HepG2 (cell line): Measurements from ENCODE around the gene SLC39A1. TPM values are rescaled to one million over a fixed set of nuclear protein-coding genes. Genes with fewer than 3 reads are reported as not detected.
A peak's percentile ranks its signal among the peaks of the same experiment; 100 is the strongest.

Source experiments
- ATAC-seq: fragments of 200-7000 bp; cut with Tn5 transposase; 3 replicates; pipeline ENCODE4 v1.9.1; 2020; ENCODE audit warnings: mild to moderate bottlenecking, moderate library complexity
- BruUV-seq: library from RNA; stranded (reverse); fragments of 400-500 nt; replicated peaks from 2 replicates; lab custom pipeline; 2021; lab: Mats Ljungman, UMichigan
- CTCF ChIA-PET: fragments of 300-600 bp; formaldehyde crosslinking; extraction: SDS; loops from one replicate; lab custom pipeline; 2021; ENCODE audit warnings: low total read pairs, inconsistent platforms, low intra/inter-chr PET ratio; lab: Yijun Ruan, JAX
- POLR2A ChIA-PET: fragments of 350-600 bp; sonication (Branson Sonifier 250); formaldehyde crosslinking; loops from one replicate; lab custom pipeline; 2020; ENCODE audit warnings: antibody characterized with exemption, inconsistent platforms; lab: Yijun Ruan, JAX
- DNase-seq: peaks from one replicate; pipeline ENCODE4 v3.0.0-alpha.2; 2015; ENCODE audit warnings: low spot score
- FAIRE-seq: peaks from 3 replicates; lab custom pipeline; 2011; peaks lifted over from hg19 to GRCh38; lab: Jason Lieb, UNC
- H2AFZ ChIP-seq: one replicate; pipeline ENCODE4 v1.6.1; 2011; ENCODE audit warnings: low read length, inconsistent platforms
- H3K27ac ChIP-seq: fragments of 300-600 bp; 3 replicates; pipeline ENCODE4 v1.8.0; 2011; ENCODE audit warnings: mixed run types, mild to moderate bottlenecking, mixed read lengths, low read length, inconsistent platforms; ENCODE audit not compliant: insufficient read depth; ENCODE audit errors: extremely low read length
- H3K27me3 ChIP-seq, 2 experiments: fragments of 200-600 bp in 1 of 2; 2 replicates in 1 of 2; 3 replicates in 1 of 2; pipeline versions ENCODE4 v1.6.0 to v1.8.0; 2011; ENCODE audit warnings: low read length in 2 of 2, mild to moderate bottlenecking in 2 of 2, moderate library complexity in 2 of 2, inconsistent platforms in 1 of 2; ENCODE audit not compliant: insufficient read depth in 2 of 2, control insufficient read depth in 1 of 2
- H3K36me3 ChIP-seq, 2 experiments: fragments of 200-600 bp in 1 of 2; replicated peaks in 1 of 2; 2 replicates in 1 of 2; 3 replicates in 1 of 2; pipeline versions ENCODE4 v1.5.1 to v1.8.0; 2011; ENCODE audit warnings: low read length in 2 of 2, inconsistent platforms in 1 of 2; ENCODE audit not compliant: insufficient read depth in 2 of 2, control insufficient read depth in 1 of 2
- H3K4me1 ChIP-seq: 2 replicates; pipeline ENCODE4 v1.5.1; 2012; ENCODE audit warnings: low read length, inconsistent platforms; ENCODE audit not compliant: insufficient read depth
- H3K4me2 ChIP-seq: 2 replicates; pipeline ENCODE4 v1.6.0; 2011; ENCODE audit warnings: low read depth, low read length, inconsistent platforms
- H3K4me3 ChIP-seq, 3 experiments: fragments of 200-600 bp in 1 of 3; sonication (generic), shearing (Covaris generic) in 1 of 3; replicated peaks in 1 of 3; 2 replicates each; pipeline ENCODE4 v1.5.1; 2011 to 2016; ENCODE audit warnings: low read length in 3 of 3, inconsistent platforms in 2 of 3, low read depth in 2 of 3, mild to moderate bottlenecking in 2 of 3, control low read depth in 1 of 3, mixed read lengths in 1 of 3; ENCODE audit not compliant: insufficient read depth in 1 of 3
- H3K79me2 ChIP-seq: one replicate; pipeline ENCODE4 v1.6.1; 2011; ENCODE audit warnings: low read length, inconsistent platforms; ENCODE audit not compliant: insufficient read depth
- H3K9ac ChIP-seq: 2 replicates; pipeline ENCODE4 v1.6.0; 2011; ENCODE audit warnings: mild to moderate bottlenecking, low read depth, low read length, inconsistent platforms; ENCODE audit not compliant: insufficient read depth
- H3K9me3 ChIP-seq: 2 replicates; pipeline ENCODE4 v1.5.1; 2012; ENCODE audit warnings: mild to moderate bottlenecking, low read length
- H4K20me1 ChIP-seq: 2 replicates; pipeline ENCODE4 v1.6.0; 2011; ENCODE audit warnings: inconsistent platforms, mild to moderate bottlenecking, low read length, moderate library complexity; ENCODE audit not compliant: insufficient read depth
- GRHL1 ChIP-seq: sonication (generic); formaldehyde crosslinking; conservative IDR thresholded peaks from 2 replicates; pipeline ENCODE4 v1.8.0; 2022; ENCODE audit warnings: missing genetic modification reagents
- KMT2B ChIP-seq: IDR thresholded peaks from 2 replicates; pipeline ENCODE4 v1.6.1; 2016; ENCODE audit warnings: missing genetic modification reagents, missing compliant biosample characterization
- POLR2G ChIP-seq: fragments of 200-400 bp; formaldehyde crosslinking; IDR thresholded peaks from 2 replicates; pipeline ENCODE4 v1.6.1; 2018; ENCODE audit warnings: mild to moderate bottlenecking, low read depth, low read length, moderate library complexity
- SMARCE1 ChIP-seq: fragments of 450-650 bp; IDR thresholded peaks from 2 replicates; pipeline ENCODE4 v1.6.1; 2017; ENCODE audit warnings: borderline replicate concordance
- ZNF317 ChIP-seq: sonication (generic); formaldehyde crosslinking; IDR thresholded peaks from 2 replicates; pipeline ENCODE4 v1.5.0; 2020; ENCODE audit warnings: mild to moderate bottlenecking, missing genetic modification reagents
- ZNF329 ChIP-seq: sonication (generic); formaldehyde crosslinking; IDR thresholded peaks from 2 replicates; pipeline ENCODE4 v1.9.0; 2021; ENCODE audit warnings: low read depth, mild to moderate bottlenecking, missing genetic modification reagents
- ZNF468 ChIP-seq: sonication (generic); formaldehyde crosslinking; IDR thresholded peaks from 2 replicates; pipeline ENCODE4 v1.8.0; 2022; ENCODE audit warnings: mild to moderate bottlenecking, moderate library complexity, missing genetic modification reagents
- ZNF709 ChIP-seq: sonication (generic); formaldehyde crosslinking; IDR thresholded peaks from 2 replicates; pipeline ENCODE4 v1.5.0; 2020; ENCODE audit warnings: mild to moderate bottlenecking, missing genetic modification reagents
- ZSCAN20 ChIP-seq: sonication (generic); formaldehyde crosslinking; IDR thresholded peaks from 2 replicates; pipeline ENCODE4 v1.4.0; 2020; ENCODE audit warnings: missing genetic modification reagents, mild to moderate bottlenecking, borderline replicate concordance
- WGBS: methylation state at CpG from one replicate; pipeline ENCODE4 v1.1.6; 2017; ENCODE audit warnings: low lambda C conversion rate; 5-methylcytosine and 5-hydroxymethylcytosine counted together
- in situ Hi-C: cut with HindIII; loops from 2 replicates; pipeline ENCODE4 v1.10.0; 2017; ENCODE audit warnings: low pct_unique_long_range_greater_than_20kb; ENCODE audit not compliant: extremely low pct_ligation_motif_present
- intact Hi-C: fragments of 100-400 bp; cut with micrococcal nuclease; formaldehyde crosslinking; loops from one replicate; pipeline ENCODE4 v1.10.0; 2022; ENCODE audit not compliant: unreplicated experiment
- polyA plus RNA-seq, 8 experiments: library from polyadenylated mRNA; depleted of rRNA in 3 of 8; stranded (reverse) in 7 of 8; unstranded in 1 of 8; fragments of >200 nt; fragmentation: Illumina TruSeq in 4 of 8; extraction: Trizol in 4 of 8; gene quantifications; 2 replicates each; pipeline versions ENCODE4 v1.2.1 to v1.2.3, GENCODE V29; 2011 to 2016; ENCODE audit warnings: low read depth in 4 of 8, missing spikeins in 1 of 8, mixed read lengths in 1 of 8; ENCODE audit not compliant: insufficient read depth in 1 of 8
- total RNA-seq, 5 experiments: library from RNA; depleted of rRNA; stranded (reverse); fragments of >200 nt; fragmentation: Illumina TruSeq; extraction: Trizol; gene quantifications; 2 replicates each; pipeline ENCODE4 v1.2.3, GENCODE V29; 2016; ENCODE audit warnings: low read depth in 1 of 5
- TF ChIP-seq, protein P1 (sequence below): sonication (generic); formaldehyde crosslinking; IDR thresholded peaks from 2 replicates; pipeline ENCODE4 v1.4.0; 2020; ENCODE audit warnings: missing genetic modification reagents, borderline replicate concordance

The SLC39A1 gene
- total and polyA plus RNA-seq, 2 of the 13 experiments (the other 11 are each of a cell fraction or from before 2014, with no cell fraction given) = 71.2 to 78.4 TPM

DNA sequence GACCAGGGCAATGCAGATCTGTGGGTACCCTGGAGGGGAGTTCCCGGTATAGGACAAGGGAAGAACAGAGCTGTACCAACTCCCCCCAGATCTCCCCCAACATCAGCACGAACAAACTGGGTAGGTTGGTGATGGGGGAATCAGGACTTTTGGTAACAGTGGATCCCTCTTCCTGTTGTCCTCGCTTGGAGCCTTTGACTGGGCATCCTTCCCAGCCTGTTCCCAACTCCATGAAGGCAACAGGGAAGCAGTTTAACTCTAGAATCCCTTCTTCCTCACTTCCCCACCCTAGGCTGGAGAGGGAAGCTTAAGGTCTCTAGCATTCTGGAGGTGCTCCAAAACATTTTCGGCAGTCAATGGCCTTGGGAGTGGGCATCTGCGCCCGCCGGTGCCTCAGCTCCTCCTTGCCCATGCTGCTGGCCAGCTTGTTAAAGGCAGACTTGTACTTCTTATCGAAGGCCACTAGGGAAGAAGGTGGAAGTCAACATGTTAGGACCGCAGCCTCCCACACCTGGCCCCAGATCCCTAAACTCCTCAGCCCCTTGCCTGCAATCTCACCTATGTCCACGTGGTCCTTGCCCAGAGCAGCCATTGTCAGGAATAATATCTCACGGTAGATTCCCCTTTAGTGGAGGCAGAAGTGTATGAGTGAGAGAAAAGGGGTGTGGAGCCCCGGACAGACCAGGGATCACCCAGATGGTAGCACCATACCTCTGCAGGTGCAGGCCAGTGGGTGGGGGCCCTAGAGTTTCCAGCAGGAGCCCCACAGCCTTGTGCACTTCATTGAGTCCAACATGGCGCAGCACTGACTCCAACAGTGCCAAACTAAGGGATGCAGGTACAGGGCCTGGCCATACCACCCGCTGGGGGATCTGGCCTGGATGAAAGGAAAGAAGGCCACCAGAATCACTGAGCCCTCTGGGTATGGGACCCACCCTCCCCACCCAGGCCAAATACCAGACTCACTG lies 33.1 kb downstream of the SLC39A1 start:
- DNase-seq (no peak), ATAC-seq (peak; percentile 32; the same call in 2 of the 3 replicates)
- Histone ChIP-seq H3K4me2 (no peak overlapping the region), H3K79me2 (no peaks in the 10 kb centered on the region), H3K36me3 (peaks cover 8 to 25% of the 10 kb centered on the region in 2 experiments; a peak in 3 of 5 replicates), H2AFZ (no peak overlapping the region), H3K27me3 (no peaks in the 10 kb centered on the region)
- WGBS = 89% methylated on average over 9 of the region's 14 CpGs
- CTCF ChIA-PET = no interaction called here
- BruUV-seq = no TSS peak
- intact Hi-C loops = no loop called here
- TF ChIP-seq POLR2G (no peak), KMT2B (CRISPR knock-in tag) (no peak), GRHL1 (no peak)
- TF ChIP-seq, all 625 proteins: peak for 0
- Histone ChIP-seq H4K20me1 (no peaks in the 10 kb centered on the region), H3K4me1 (no peaks in the 10 kb centered on the region), H3K4me3 (no peak overlapping the region), H3K27ac (no peak overlapping the region), H3K9ac (no peak overlapping the region), H3K9me3 (no peaks in the 10 kb centered on the region)
- FAIRE-seq = no peak
- in situ Hi-C loops = no loop called here
- POLR2A ChIA-PET = interaction anchor here (1.2 to 2.2 kb wide), 3 partner anchors 9 to 37 kb away, joined by 3 to 6 read pairs (median 4); partner anchors contain the start of gene CREB3L4

GRCh38 chr1:153929426-153929825 lies 33.9 kb downstream of the SLC39A1 start:
- BruUV-seq = no TSS peak
- CTCF ChIA-PET = no interaction called here
- FAIRE-seq = no peak
- 0 out of 2 replicates have a peak, but pooled peaks cover 2% of the 10 kb centered on the region for H3K4me1 ChIP-seq
- H2AFZ ChIP-seq = no peak overlapping the region
- no peaks in the 10 kb centered on the region for H3K27me3 ChIP-seq
- H3K9me3 ChIP-seq = no peaks in the 10 kb centered on the region
- 99% methylated on average over 5 of the region's 5 CpGs for WGBS
- intact Hi-C loops = no loop called here
- H3K4me2 ChIP-seq = no peak overlapping the region
- no peaks in the 10 kb centered on the region for H4K20me1 ChIP-seq
- H3K9ac ChIP-seq = no peak overlapping the region
- no peak for ATAC-seq
- peaks cover 6 to 25% of the 10 kb centered on the region in 2 experiments; a peak in 3 of 5 replicates for H3K36me3 ChIP-seq
- POLR2A ChIA-PET = interaction anchor here (1.2 to 2.2 kb wide), 4 partner anchors 10 to 38 kb away, joined by 3 to 8 read pairs (median 5); partner anchors contain the start of genes CREB3L4 and DENND4B
- no peak for DNase-seq
- no peak overlapping the region for H3K4me3 ChIP-seq
- in situ Hi-C loops = no loop called here
- no peaks in the 10 kb centered on the region for H3K79me2 ChIP-seq
- H3K27ac ChIP-seq = no peak overlapping the region
- no peak for TF ChIP-seq ZSCAN20 (CRISPR knock-in tag)
- TF ChIP-seq SMARCE1 = no peak
- TF ChIP-seq ZNF468 (CRISPR knock-in tag) = no peak
- no peak for TF ChIP-seq ZNF329 (CRISPR knock-in tag)
- TF ChIP-seq, protein P1, sequence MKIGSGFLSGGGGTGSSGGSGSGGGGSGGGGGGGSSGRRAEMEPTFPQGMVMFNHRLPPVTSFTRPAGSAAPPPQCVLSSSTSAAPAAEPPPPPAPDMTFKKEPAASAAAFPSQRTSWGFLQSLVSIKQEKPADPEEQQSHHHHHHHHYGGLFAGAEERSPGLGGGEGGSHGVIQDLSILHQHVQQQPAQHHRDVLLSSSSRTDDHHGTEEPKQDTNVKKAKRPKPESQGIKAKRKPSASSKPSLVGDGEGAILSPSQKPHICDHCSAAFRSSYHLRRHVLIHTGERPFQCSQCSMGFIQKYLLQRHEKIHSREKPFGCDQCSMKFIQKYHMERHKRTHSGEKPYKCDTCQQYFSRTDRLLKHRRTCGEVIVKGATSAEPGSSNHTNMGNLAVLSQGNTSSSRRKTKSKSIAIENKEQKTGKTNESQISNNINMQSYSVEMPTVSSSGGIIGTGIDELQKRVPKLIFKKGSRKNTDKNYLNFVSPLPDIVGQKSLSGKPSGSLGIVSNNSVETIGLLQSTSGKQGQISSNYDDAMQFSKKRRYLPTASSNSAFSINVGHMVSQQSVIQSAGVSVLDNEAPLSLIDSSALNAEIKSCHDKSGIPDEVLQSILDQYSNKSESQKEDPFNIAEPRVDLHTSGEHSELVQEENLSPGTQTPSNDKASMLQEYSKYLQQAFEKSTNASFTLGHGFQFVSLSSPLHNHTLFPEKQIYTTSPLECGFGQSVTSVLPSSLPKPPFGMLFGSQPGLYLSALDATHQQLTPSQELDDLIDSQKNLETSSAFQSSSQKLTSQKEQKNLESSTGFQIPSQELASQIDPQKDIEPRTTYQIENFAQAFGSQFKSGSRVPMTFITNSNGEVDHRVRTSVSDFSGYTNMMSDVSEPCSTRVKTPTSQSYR (CRISPR knock-in tag) = no peak
- TF ChIP-seq ZNF317 (CRISPR knock-in tag) = no peak
- TF ChIP-seq ZNF709 = no peak
